ENCODE data around the gene TTC7B.

- no peak for TF ChIP-seq POLR2A (IDR thresholded peaks at IDR 0.05)
- TF ChIP-seq CTCF (IDR thresholded peaks at IDR 0.05) = no peak
- no peak for TF ChIP-seq EP300 (IDR thresholded peaks at IDR 0.05)
These were observed 328.8 kb downstream of the TTC7B start for GRCh38 chr14:90487462-90487861.
